HG03575 (cell line): ENCODE data around the gene DDX20.

Experiments
- ATAC-seq: cut with Tn5 transposase; IDR thresholded peaks from one replicate; pipeline ENCODE4 v1.9.1; 2021; ENCODE audit not compliant: unreplicated experiment, insufficient number of reproducible peaks, low FRiP score; ENCODE audit errors: extremely low read depth

The DDX20 gene

GRCh38 chr1:111745675-111746613 lies 9.8 kb upstream of the DDX20 start:
- no peak for ATAC-seq

GRCh38 chr1:111746614-111746999 lies 9.1 kb upstream of the DDX20 start:
- no peak for ATAC-seq

DNA sequence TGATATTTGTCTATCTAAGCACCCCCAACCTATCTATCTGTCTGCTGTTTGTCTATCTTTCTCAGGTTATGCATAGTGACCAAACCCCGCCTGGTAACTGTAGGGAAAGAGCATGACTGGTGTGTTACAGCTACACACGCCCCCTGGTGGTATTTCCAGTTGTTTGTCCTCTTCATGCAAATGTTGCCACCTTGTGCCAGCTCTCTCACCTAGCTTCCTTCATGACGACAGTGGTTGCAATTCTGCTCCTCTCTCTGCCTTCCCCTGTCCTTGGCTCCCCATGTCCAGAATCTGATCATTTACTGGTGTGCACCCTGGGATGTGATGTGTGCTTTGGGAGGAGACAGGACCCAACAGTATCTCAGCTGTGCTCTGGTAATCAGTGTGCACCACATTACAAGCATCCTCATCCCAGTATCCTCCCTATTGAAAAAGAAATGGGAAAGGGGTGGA lies 8.4 kb upstream of the DDX20 start:
- no peak for ATAC-seq

DNA sequence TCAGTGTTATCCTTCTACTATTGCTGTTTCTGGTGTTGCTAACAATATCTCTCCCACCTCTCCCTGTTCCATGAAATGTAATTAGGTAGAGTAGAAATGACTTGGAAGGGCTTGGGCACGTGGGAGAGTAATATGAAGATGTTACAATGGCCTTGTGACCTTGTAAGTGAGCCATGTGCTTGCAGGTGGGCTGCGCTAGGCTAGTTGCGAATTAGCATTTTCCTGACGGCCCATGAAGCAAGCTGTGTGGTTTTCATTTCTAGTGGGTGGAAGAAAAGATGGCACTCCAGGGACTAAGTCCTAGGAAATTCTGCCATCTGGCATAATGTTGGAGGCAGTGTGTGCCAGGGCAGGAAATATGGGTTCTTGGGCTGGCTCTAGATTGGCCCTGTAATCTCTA lies 7.8 kb upstream of the DDX20 start:
- ATAC-seq, result no peak

DNA sequence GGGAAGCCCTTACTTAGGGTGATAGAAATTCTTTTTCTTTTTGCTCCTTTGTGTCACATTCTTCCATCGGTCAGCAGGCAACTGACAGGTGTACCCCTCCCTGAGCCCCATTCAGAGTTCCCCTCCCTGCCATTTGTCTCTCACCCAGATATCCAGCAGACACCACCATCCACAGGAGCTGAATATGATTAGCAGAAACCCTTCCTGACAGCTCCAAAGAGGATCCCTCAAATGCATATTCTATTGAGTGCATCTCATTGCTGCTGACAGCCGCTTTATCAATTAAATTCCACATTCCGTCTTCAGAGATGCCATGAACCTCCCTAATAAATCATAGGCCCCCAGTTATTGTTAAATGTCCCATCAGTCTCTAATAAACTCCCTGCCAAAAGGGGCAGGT lies 6.1 kb upstream of the DDX20 start:
- ATAC-seq, result no peak

GRCh38 chr1:111750856-111751255 lies 4.8 kb upstream of the DDX20 start:
- no peak for ATAC-seq

GRCh38 chr1:111751906-111752575 lies 3.7 kb upstream of the DDX20 start:
- no peak for ATAC-seq

DNA sequence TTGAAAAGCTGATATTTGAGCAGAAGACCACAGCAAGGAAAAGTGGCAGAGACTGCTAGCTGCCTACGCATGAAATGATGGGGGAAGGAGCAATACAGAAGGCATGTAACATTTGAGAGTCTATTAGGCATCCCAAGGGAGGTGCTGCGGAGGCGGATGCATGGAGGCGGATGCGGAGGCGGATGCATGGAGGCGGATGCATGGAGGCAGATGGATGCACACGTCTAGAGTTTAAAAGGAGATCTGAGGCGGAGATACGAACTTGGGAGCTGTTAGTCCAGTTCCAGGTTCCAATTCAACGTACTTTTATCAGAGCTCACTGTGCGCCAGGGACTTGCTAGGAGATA lies 744 bp upstream of the DDX20 start:
- peak; percentile 17 for ATAC-seq

DNA sequence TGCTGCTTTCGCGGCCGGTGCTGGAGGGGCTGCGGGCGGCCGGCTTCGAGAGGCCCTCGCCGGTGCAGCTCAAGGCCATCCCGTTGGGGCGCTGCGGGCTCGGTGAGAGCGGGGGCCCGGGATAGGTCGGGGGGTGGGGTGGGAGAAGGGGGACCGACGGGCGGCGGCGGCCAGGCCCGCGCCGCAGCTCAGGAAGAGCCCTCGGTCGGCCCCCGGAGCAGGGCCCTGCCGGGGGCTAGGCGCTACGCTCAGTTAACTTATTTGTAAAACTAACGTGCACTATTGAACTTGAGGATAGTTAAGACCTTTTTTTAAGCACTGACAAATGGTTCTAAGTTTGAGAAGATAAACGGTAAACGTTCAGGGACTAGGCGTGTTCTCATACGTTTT lies 418 bp downstream of the DDX20 start:
- no peak for ATAC-seq

DNA sequence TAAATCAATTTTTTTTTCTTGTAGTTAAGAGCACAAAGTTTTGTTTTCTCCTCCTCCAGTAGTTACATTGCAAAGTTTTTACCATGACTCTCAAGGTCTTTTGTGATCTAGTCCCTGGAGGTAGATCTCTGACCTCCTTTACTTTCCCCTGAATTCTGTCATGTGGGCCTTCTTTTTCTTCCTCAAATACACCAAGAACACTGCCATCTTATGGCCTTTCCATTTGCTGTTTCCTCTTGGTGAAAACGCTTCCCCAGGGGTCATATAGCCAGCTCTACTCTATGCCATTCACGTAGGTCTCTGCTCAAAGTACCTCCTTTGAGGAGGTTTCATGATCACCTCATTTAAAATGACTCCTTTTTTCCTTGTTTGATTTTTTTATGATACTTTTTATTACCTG lies 2.7 kb downstream of the DDX20 start:
- no peak for ATAC-seq

GRCh38 chr1:111761717-111762116 lies 6.0 kb downstream of the DDX20 start:
- no peak for ATAC-seq

GRCh38 chr1:111762332-111762731 lies 6.6 kb downstream of the DDX20 start:
- ATAC-seq, result no peak

DNA sequence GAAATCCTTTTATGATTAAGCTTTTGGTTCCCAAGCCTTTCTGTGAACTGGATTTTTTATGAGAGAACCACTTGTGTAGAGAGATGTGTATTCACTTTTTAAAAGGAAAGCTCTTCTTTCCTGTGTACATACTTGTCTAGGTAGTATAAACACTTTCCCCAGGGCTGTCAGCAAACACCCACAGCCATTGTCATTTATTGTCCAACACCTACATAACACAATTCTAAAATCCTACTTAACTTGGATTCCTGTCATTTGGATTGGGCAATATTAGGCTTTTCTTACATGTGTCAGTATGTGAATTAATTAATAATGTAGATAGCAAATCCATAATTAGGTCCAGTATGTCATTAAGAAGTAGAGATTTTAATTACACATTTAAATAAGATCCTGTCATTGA lies 12.3 kb downstream of the DDX20 start:
- no peak for ATAC-seq

DNA sequence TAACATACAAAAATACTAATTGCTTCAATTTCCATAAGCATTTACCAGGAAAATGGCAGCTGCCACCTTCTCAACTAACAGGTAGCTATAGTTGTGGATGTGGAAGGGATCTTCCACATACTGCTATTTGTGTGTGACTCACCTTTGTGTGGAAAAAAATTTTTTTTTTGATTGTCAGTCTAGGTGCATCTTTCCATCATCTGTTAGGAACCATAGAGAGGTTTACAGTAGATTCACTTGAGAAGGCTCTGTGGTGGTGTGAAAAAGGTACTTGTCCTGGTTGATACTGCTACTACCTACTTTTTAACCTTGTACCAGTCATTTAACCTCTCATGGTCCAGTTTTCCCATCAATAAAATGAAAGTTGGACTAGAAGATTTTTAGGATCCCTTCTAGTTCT lies 12.9 kb downstream of the DDX20 start:
- no peak for ATAC-seq

- ATAC-seq, result no peak
Measured at GRCh38 chr1:111769517-111770146, 13.9 kb downstream of the DDX20 start.

DNA sequence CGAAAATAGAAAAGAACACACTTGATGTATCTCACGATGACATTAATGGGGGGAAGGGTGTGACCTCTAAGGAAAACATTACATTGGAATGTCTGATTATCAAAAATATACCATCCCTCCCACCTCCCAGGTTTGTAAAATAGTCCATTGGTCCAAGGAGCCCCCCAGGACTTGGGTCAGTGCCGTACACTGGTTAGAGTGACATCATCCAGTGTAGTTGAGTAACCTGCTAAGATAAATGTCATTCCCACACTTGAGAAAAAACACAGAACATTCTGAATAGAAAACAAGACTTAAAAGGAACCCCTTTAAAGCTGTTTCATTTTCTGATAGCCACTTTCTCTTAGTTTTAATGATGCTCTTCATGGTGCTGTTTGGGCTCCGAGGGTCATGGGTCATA lies 15.2 kb downstream of the DDX20 start:
- no peak for ATAC-seq

DNA sequence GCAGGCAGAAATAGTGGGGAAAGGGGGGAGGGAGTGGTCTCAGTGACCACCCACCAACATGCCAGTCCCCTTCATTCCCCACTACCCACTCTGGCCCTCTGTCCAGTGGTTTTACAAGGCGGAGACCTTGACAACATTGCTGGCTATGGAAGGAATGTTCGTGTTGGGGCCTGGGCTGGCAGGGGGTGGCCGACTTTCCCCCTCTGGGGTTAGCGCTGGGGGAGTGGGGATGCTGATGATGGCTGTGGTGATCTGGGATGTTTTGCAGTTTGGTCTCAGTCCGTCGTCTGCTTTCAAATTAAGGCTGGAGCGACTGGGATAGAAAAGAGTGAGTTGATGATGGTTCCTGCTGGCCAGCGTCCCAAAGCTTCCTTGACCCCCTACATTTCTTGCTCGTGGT lies 20.3 kb downstream of the DDX20 start:
- no peak for ATAC-seq

GRCh38 chr1:111776391-111776790 lies 20.7 kb downstream of the DDX20 start:
- ATAC-seq, result no peak

DNA sequence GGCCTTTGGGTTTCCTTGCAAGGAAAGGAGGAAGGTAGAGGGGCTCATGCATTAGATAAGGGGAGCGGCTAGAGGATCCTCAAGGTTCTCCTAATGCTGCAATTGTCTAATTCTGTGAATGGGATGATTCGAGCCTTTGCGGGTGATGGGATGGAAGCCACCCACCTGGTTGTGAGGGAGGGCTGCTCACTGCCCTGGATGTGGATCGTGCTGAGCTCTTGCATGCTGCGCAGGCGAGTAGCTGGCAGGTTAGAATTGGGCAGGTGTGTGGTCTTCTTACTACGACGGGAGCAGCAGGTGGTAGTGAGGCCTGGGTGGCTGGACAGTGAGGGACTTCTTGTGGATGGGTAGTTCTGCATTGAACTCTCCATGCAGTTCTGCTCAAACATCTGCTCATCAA lies 21.2 kb downstream of the DDX20 start:
- ATAC-seq, result no peak

DNA sequence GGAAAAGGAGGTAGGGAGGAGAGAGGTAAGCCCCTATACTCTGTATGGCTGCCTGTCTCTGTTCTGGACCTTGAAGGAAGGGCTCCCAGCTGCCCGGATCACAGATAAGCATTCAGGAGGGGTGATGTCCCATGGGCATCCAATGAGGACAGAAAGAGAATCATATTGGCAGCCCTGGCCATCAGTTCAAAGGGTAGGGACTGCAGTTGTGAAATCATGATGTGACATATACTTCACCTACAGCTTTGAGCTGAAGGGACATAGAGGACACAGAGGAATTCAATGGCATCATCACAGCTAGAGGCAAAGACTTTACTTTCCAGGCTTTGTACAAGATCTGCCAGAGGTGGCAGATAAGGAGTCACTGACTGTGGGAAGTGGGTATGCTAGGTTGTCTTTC lies 21.6 kb downstream of the DDX20 start:
- no peak for ATAC-seq
